Measurements from ENCODE around the gene DOCK11.

DNA sequence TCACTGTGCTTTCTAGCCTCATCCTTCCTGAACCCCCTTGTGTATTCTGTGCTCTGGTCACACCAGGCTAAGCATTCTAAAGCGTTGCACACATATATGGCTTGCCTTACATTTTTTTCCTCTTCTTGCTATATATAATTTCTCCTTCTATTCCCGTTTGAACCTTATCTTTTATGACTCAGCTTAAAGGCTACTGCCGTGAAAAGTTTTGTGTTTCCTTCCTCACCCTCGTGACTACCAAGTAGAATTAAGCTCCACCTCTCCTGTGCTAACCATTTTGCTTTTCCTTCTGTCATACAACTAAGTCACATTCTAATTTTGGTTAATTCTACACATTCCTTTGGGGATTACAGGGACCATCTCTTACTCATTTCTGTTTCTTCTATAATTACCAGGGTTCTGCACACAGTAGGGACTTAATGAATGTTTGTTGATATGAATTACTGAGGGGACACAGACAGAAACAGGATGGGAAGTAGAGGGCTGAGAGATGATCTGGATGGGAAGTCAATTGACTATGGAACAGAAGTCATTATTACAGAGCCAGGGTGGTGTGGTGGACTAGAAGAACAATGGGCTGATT lies 67.1 kb downstream of the DOCK11 start:
- TF ChIP-seq, protein P1, sequence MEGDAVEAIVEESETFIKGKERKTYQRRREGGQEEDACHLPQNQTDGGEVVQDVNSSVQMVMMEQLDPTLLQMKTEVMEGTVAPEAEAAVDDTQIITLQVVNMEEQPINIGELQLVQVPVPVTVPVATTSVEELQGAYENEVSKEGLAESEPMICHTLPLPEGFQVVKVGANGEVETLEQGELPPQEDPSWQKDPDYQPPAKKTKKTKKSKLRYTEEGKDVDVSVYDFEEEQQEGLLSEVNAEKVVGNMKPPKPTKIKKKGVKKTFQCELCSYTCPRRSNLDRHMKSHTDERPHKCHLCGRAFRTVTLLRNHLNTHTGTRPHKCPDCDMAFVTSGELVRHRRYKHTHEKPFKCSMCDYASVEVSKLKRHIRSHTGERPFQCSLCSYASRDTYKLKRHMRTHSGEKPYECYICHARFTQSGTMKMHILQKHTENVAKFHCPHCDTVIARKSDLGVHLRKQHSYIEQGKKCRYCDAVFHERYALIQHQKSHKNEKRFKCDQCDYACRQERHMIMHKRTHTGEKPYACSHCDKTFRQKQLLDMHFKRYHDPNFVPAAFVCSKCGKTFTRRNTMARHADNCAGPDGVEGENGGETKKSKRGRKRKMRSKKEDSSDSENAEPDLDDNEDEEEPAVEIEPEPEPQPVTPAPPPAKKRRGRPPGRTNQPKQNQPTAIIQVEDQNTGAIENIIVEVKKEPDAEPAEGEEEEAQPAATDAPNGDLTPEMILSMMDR (conservative IDR thresholded peaks at IDR 0.05; ENCODE audit: low read length) = no peak
- TF ChIP-seq EZH2phosphoT487 (IDR thresholded peaks at IDR 0.05; ENCODE audit: borderline replicate concordance, low read depth, low read length) = no peak
